SK-N-MC (cell line): ENCODE measurements around the gene TMEM8B.

Experiments
- EZH2 ChIP-seq: fragments of 200-600 bp; sonication (generic); IDR thresholded peaks from one replicate; pipeline ENCODE4 v1.6.1; 2017; ENCODE audit warnings: antibody characterized with exemption
- FOXP2 ChIP-seq: optimal IDR thresholded peaks from 2 replicates; pipeline ENCODE3; 2011; ENCODE audit warnings: mild to moderate bottlenecking, moderate library complexity; ENCODE audit not compliant: insufficient read depth; ENCODE audit errors: extremely low read length, control extremely low read depth
- POLR2AphosphoS5 ChIP-seq: IDR thresholded peaks from 2 replicates; pipeline ENCODE4 v1.6.1; 2012; ENCODE audit warnings: mild to moderate bottlenecking, low read depth, low read length, borderline replicate concordance

DNA sequence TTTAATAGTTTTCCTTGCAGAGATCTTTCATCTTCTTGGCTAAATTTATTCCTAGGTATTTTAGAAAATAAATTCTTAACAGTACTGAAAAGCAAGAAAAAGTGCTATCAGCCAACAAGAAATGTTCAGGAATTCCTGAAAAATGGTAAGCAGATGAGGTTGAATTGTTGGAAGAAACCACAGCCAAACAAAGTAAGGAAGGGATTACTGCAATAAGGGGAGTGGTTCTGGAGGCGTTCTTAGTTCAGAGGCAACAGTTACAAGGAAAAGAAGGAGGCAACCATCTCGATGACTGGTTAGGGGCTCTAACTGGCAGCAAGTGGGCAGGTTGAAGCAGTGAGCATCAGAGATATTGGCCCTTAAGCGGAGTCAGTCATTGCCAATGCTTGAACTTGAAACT, 54.0 kb downstream of the TMEM8B start:
- no peak for TF ChIP-seq EZH2
- TF ChIP-seq POLR2AphosphoS5 = no peak
- TF ChIP-seq FOXP2 = no peak
